Smooth muscle cell (in vitro differentiated cells): ENCODE results near the gene LIN37. TPM values are rescaled to one million over a fixed set of nuclear protein-coding genes. Genes with fewer than 3 reads are reported as not detected.

ENCODE experiments used
- DNase-seq: peaks from one replicate; lab custom pipeline; 2025; ENCODE audit not compliant: unreplicated experiment; lab: John Stamatoyannopoulos, UW
- H2AFZ ChIP-seq: fragments of 200-600 bp; sonication (generic); 2 replicates; pipeline ENCODE4 v1.6.0; 2016; ENCODE audit warnings: antibody characterized with exemption, low read depth, mild to moderate bottlenecking
- H3F3A ChIP-seq: fragments of 200-600 bp; sonication (generic); 2 replicates; pipeline ENCODE4 v1.6.0; 2017; ENCODE audit warnings: antibody characterized with exemption, low read depth
- H3K27ac ChIP-seq: fragments of 200-600 bp; sonication (generic); 2 replicates; pipeline ENCODE4 v1.5.1; 2016; ENCODE audit warnings: low read depth, mild to moderate bottlenecking
- H3K27me3 ChIP-seq: fragments of 200-600 bp; sonication (generic); 2 replicates; pipeline ENCODE4 v1.6.1; 2016; ENCODE audit warnings: low read depth, mild to moderate bottlenecking
- H3K36me3 ChIP-seq: fragments of 200-600 bp; sonication (generic); 2 replicates; pipeline ENCODE4 v1.5.1; 2016; ENCODE audit warnings: low read depth
- H3K4me1 ChIP-seq: fragments of 200-600 bp; sonication (generic); 2 replicates; pipeline ENCODE4 v1.5.1; 2016; ENCODE audit warnings: low read depth
- H3K4me2 ChIP-seq: fragments of 200-600 bp; sonication (generic); 2 replicates; pipeline ENCODE4 v1.6.0; 2016; ENCODE audit warnings: mild to moderate bottlenecking
- H3K4me3 ChIP-seq: fragments of 200-600 bp; sonication (generic); 2 replicates; pipeline ENCODE4 v1.5.1; 2016; ENCODE audit warnings: mild to moderate bottlenecking
- H3K79me2 ChIP-seq: fragments of 200-600 bp; sonication (generic); 2 replicates; pipeline ENCODE4 v1.6.0; 2016; ENCODE audit warnings: low read depth, mild to moderate bottlenecking
- H3K9ac ChIP-seq: fragments of 200-600 bp; sonication (generic); 2 replicates; pipeline ENCODE4 v1.6.0; 2016; ENCODE audit warnings: low read depth
- H3K9me3 ChIP-seq: fragments of 200-600 bp; sonication (generic); replicated peaks from 2 replicates; pipeline ENCODE4 v1.5.1; 2016; ENCODE audit warnings: low read depth
- H4K20me1 ChIP-seq: fragments of 200-600 bp; sonication (generic); 2 replicates; pipeline ENCODE4 v1.6.0; 2016; ENCODE audit warnings: low read depth
- CTCF ChIP-seq: fragments of 200-600 bp; sonication (generic); IDR thresholded peaks from 2 replicates; pipeline ENCODE4 v1.5.1; 2017; ENCODE audit warnings: borderline replicate concordance, mild to moderate bottlenecking, antibody characterized with exemption; ENCODE audit not compliant: insufficient read depth, poor library complexity, severe bottlenecking
- WGBS: methylation state at CpG from one replicate; pipeline ENCODE4 v1.1.7; 2016; ENCODE audit warnings: low lambda C conversion rate; 5-methylcytosine and 5-hydroxymethylcytosine counted together
- polyA plus RNA-seq: library from polyadenylated mRNA; unstranded; fragments of >200 nt; fragmentation: Nextera tagmentation; extraction: Ambion mirVana; gene quantifications from 2 replicates; pipeline ENCODE4 v1.2.1, GENCODE V29; 2016
- total RNA-seq: library from RNA; depleted of rRNA; stranded (reverse); fragments of >200 nt; gene quantifications from 2 replicates; pipeline ENCODE4 v1.2.3, GENCODE V29; 2014

LIN37 gene
- total and polyA plus RNA-seq, 2 experiments from 2014 or later = 16.4 to 17.8 TPM

- Histone ChIP-seq H3K36me3 (no peaks in the 10 kb centered on the region), H3F3A (no peaks in the 10 kb centered on the region), H3K27me3 (no peaks in the 10 kb centered on the region), H3K27ac (peak overlapping the region; percentile 100), H3K9ac (peak overlapping the region; percentile 100), H2AFZ (no peak overlapping the region), H3K4me1 (peaks cover 14% of the 10 kb centered on the region), H3K4me3 (peak overlapping the region; percentile 83), H3K79me2 (peaks cover 32% of the 10 kb centered on the region), H3K4me2 (peak overlapping the region; percentile 94), H4K20me1 (no peaks in the 10 kb centered on the region), H3K9me3 (no peaks in the 10 kb centered on the region)
- TF ChIP-seq CTCF = peak; percentile 26
- peak; percentile 82 for DNase-seq
- WGBS = 12% methylated on average over 40 of the region's 41 CpGs
These were observed 3.7 kb upstream of the LIN37 start for GRCh38 chr19:35744430-35745327.

GRCh38 chr19:35745328-35746086 is 2.9 kb upstream of the LIN37 start, which contains the start of the genes PSENEN and U2AF1L4:
PSENEN (plus strand) TSS chr19:35745651; CDS start chr19:35745931, 280 bp downstream.
U2AF1L4 (minus strand) TSS chr19:35745418; CDS start chr19:35745391, 27 bp downstream.
- WGBS = 1% methylated on average over 40 of the region's 40 CpGs
- peak within 1 kb of the TSS; percentile 100 for H3K9ac ChIP-seq
- H3K79me2 ChIP-seq = peaks cover 34% of the 10 kb centered on the region
- peak within 1 kb of the TSS; percentile 100 for H3K27ac ChIP-seq
- H3K36me3 ChIP-seq = no peaks in the 10 kb centered on the region
- peak within 1 kb of the TSS; percentile 83 for H3K4me3 ChIP-seq
- H3F3A ChIP-seq = no peaks in the 10 kb centered on the region
- no peaks in the 10 kb centered on the region for H3K27me3 ChIP-seq
- TF ChIP-seq CTCF = no peak
- peaks cover 9% of the 10 kb centered on the region for H3K4me1 ChIP-seq
- no peaks in the 10 kb centered on the region for H3K9me3 ChIP-seq
- no peak within 1 kb of the TSS for H2AFZ ChIP-seq
- H4K20me1 ChIP-seq = no peaks in the 10 kb centered on the region
- peak within 1 kb of the TSS; percentile 94 for H3K4me2 ChIP-seq
- DNase-seq = peak; percentile 82

GRCh38 chr19:35746087-35746462 is 2.3 kb upstream of the LIN37 start:
- Histone ChIP-seq H3K36me3 (no peaks in the 10 kb centered on the region), H3K4me2 (peak overlapping the region; percentile 94), H4K20me1 (no peaks in the 10 kb centered on the region), H2AFZ (no peak overlapping the region), H3F3A (no peaks in the 10 kb centered on the region), H3K27me3 (no peaks in the 10 kb centered on the region), H3K79me2 (peaks cover 39% of the 10 kb centered on the region), H3K9ac (peak overlapping the region; percentile 100), H3K27ac (peak overlapping the region; percentile 100), H3K9me3 (no peaks in the 10 kb centered on the region), H3K4me1 (peaks cover 9% of the 10 kb centered on the region), H3K4me3 (peak overlapping the region; percentile 83)
- 1% methylated on average over 4 of the region's 4 CpGs for WGBS
- TF ChIP-seq CTCF = no peak
- no peak for DNase-seq
